Lung (tissue), 12 donors: ENCODE measurements around the gene GPR161. TPM values are rescaled to one million over a fixed set of nuclear protein-coding genes. Genes with fewer than 3 reads are reported as not detected.
A peak's percentile ranks its signal among the peaks of the same experiment; 100 is the strongest.

ENCODE experiments used
- ATAC-seq: fragments of 200-7000 bp; cut with Tn5 transposase; one replicate; pipeline ENCODE4 v1.9.1; 2020; ENCODE audit warnings: moderate number of reproducible peaks; ENCODE audit not compliant: insufficient read depth, low FRiP score
- DNase-seq, 3 donors: peaks; one replicate each; pipeline ENCODE4 v3.0.0-alpha.2; 2013 to 2017
- H3K27ac ChIP-seq, 2 donors: one replicate each; pipeline ENCODE4 v1.5.1; 2013; ENCODE audit warnings: mild to moderate bottlenecking in 2 of 2, moderate library complexity in 2 of 2, control low read depth in 1 of 2, inconsistent platforms in 1 of 2, low read depth in 1 of 2, low read length in 1 of 2
- H3K27me3 ChIP-seq, 3 donors: one replicate each; pipeline ENCODE4 v1.5.1; 2013; ENCODE audit warnings: low read length in 2 of 3; ENCODE audit not compliant: control insufficient read depth in 3 of 3, insufficient read depth in 3 of 3
- H3K36me3 ChIP-seq, 4 donors: one replicate each; pipeline ENCODE4 v1.5.1; 2013; ENCODE audit warnings: low read length in 4 of 4, mild to moderate bottlenecking in 1 of 4, moderate library complexity in 1 of 4; ENCODE audit not compliant: control insufficient read depth in 4 of 4, insufficient read depth in 4 of 4
- H3K4me1 ChIP-seq, 5 donors: one replicate each; pipeline ENCODE4 v1.5.1; 2013; ENCODE audit warnings: low read length in 5 of 5, mild to moderate bottlenecking in 2 of 5, moderate library complexity in 1 of 5; ENCODE audit not compliant: control insufficient read depth in 5 of 5, insufficient read depth in 5 of 5
- H3K4me3 ChIP-seq: one replicate; pipeline ENCODE4 v1.5.1; 2013; ENCODE audit warnings: mild to moderate bottlenecking, control low read depth, moderate library complexity
- H3K9ac ChIP-seq, 2 donors: one replicate each; pipeline ENCODE4 v1.5.1; 2013; ENCODE audit warnings: low read length in 2 of 2, control low read depth in 1 of 2; ENCODE audit not compliant: insufficient read depth in 1 of 2
- H3K9me3 ChIP-seq, 4 donors: one replicate each; pipeline ENCODE4 v1.5.1; 2013; ENCODE audit warnings: low read length in 3 of 4, mild to moderate bottlenecking in 1 of 4, moderate library complexity in 1 of 4; ENCODE audit not compliant: control insufficient read depth in 4 of 4, insufficient read depth in 3 of 4
- CTCF ChIP-seq: IDR thresholded peaks from 2 replicates; pipeline ENCODE4 v1.5.1; 2012; ENCODE audit warnings: mild to moderate bottlenecking; ENCODE audit errors: control extremely low read depth, extremely low read depth
- WGBS, 2 donors: extraction: QIAGEN DNeasy Blood & Tissue Kit; methylation state at CpG; one replicate each; pipeline ENCODE4 v1.1.7; 2013; 5-methylcytosine and 5-hydroxymethylcytosine counted together
- polyA plus RNA-seq, 2 donors: library from polyadenylated mRNA; stranded (reverse); fragments of 200-250 nt; gene quantifications; one replicate each; pipeline ENCODE4 v1.2.1, GENCODE V29; 2013
- total RNA-seq, 2 donors: library from RNA; depleted of rRNA in 1 of 2; stranded (reverse); fragments of >200 nt in 1 of 2; gene quantifications; one replicate each; pipeline ENCODE4 v1.2.1, GENCODE V29; 2014 to 2021
- donor health status: control.
- donor health status: control.
- donor health status: Bipolar disorder and iron deficiency.
- donor health status: healthy.
- donor health status: DM: yes; HTN: yes; CAD: no.

The GPR161 gene
- total and polyA plus RNA-seq, 4 donors: 2.8 to 15.0 (median 5.7) TPM

DNA sequence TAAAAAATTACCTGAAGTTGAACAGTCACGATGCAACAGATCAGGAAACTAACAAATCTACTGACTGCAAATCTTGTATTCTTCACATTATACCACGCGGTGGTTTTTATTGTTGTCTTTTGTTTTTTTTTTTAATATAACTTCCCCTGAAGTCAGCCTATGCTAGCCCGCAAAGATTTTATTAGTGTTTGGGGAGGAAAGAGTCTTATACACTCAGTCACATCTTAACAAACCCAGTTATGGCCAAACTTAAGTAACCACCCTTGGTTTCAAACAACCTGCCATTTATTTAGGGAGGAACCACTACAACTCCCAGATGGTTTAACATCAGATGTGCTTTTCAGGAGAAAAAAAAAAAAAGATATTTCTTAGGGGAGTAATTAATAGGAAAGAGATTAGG lies 15.2 kb upstream of the GPR161 start:
- Histone ChIP-seq H3K9me3 (no peaks in the 10 kb centered on the region), H3K4me3 (no peak overlapping the region), H3K36me3 (no peaks in the 10 kb centered on the region), H3K9ac (no peak overlapping the region), H3K27me3 (no peaks in the 10 kb centered on the region), H3K4me1 (peaks cover 0 to 4% (median 0%) of the 10 kb centered on the region in 5 donors), H3K27ac (no peak overlapping the region)
- 87 to 91% methylated on average over 4 of the region's 4 CpGs for WGBS, 2 donors
- DNase-seq (no peak), ATAC-seq (no peak)
- no peak for TF ChIP-seq CTCF

GRCh38 chr1:168150283-168150682 lies 13.6 kb upstream of the GPR161 start:
- no peaks in the 10 kb centered on the region for H3K9me3 ChIP-seq
- no peak overlapping the region for H3K27ac ChIP-seq
- no peaks in the 10 kb centered on the region for H3K36me3 ChIP-seq
- DNase-seq (no peak), ATAC-seq (no peak)
- H3K27me3 ChIP-seq: no peaks in the 10 kb centered on the region
- no peak overlapping the region for H3K4me3 ChIP-seq
- TF ChIP-seq CTCF: no peak
- H3K9ac ChIP-seq: no peak overlapping the region
- peaks cover 0 to 4% (median 0%) of the 10 kb centered on the region in 5 donors for H3K4me1 ChIP-seq
- 70 to 98% methylated on average over 1 of the region's 1 CpG for WGBS, 2 donors

- Histone ChIP-seq H3K9me3 (no peaks in the 10 kb centered on the region), H3K27ac (no peak overlapping the region), H3K4me3 (no peak overlapping the region), H3K9ac (no peak overlapping the region), H3K4me1 (peaks cover 0 to 4% (median 0%) of the 10 kb centered on the region in 5 donors), H3K36me3 (no peaks in the 10 kb centered on the region), H3K27me3 (no peaks in the 10 kb centered on the region)
- ATAC-seq (no peak), DNase-seq (peak in 2 of 3 donors; percentile 16 to 33)
- WGBS, 2 donors: 32 to 59% methylated on average over 4 of the region's 4 CpGs
- TF ChIP-seq CTCF: no peak
Observed at GRCh38 chr1:168148916-168149315, 12.2 kb upstream of the GPR161 start.

DNA sequence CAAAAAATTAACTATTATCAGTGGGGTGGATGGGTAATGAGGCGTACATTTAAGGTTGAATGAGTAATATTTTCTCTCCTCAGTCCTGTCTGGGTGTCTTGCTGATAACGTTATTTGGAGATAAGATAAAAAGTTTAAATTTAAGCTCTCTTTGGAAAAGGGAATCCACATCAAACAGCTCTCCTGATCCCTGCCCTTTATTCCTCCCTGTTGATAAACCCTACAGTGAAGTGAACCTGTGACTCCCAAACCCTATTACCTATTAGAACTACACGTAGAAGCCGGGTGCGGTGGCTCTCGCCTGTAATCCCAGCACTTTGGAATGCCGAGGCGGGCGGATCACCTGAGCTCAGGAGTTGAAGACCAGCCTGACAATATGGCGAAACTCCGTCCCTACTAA lies 9.9 kb upstream of the GPR161 start:
- DNase-seq (no peak), ATAC-seq (no peak)
- H3K9ac ChIP-seq: no peak overlapping the region
- H3K36me3 ChIP-seq: no peaks in the 10 kb centered on the region
- no peak for TF ChIP-seq CTCF
- H3K4me1 ChIP-seq: peaks cover 0 to 4% (median 0%) of the 10 kb centered on the region in 5 donors
- H3K27me3 ChIP-seq: no peaks in the 10 kb centered on the region
- no peak overlapping the region for H3K4me3 ChIP-seq
- H3K27ac ChIP-seq: no peak overlapping the region
- H3K9me3 ChIP-seq: no peaks in the 10 kb centered on the region
- WGBS, 2 donors: 83 to 89% methylated on average over 11 of the region's 11 CpGs
